Ovary (tissue), 3 donors: ENCODE measurements around the gene ADCY9.

Source experiments
- EP300 ChIP-seq: sonication (generic); formaldehyde crosslinking; IDR thresholded peaks from one replicate; pipeline ENCODE4 v1.6.1; 2017; ENCODE audit warnings: antibody characterized with exemption
- POLR2A ChIP-seq: fragments of 450-650 bp; IDR thresholded peaks from one replicate; pipeline ENCODE4 v1.6.1; 2017; ENCODE audit warnings: antibody characterized with exemption, mild to moderate bottlenecking, moderate library complexity
- TF ChIP-seq, protein P1 (sequence below), 3 donors: fragments of 450-650 bp in 2 of 3; fragments of 200-600 bp in 1 of 3; IDR thresholded peaks; one replicate each; pipeline versions ENCODE4 v1.5.1 to v1.8.0; 2016 to 2022; ENCODE audit warnings: antibody characterized with exemption in 3 of 3, mild to moderate bottlenecking in 1 of 3
- donor health status: DM: no; HTN: no; CAD: no.

DNA sequence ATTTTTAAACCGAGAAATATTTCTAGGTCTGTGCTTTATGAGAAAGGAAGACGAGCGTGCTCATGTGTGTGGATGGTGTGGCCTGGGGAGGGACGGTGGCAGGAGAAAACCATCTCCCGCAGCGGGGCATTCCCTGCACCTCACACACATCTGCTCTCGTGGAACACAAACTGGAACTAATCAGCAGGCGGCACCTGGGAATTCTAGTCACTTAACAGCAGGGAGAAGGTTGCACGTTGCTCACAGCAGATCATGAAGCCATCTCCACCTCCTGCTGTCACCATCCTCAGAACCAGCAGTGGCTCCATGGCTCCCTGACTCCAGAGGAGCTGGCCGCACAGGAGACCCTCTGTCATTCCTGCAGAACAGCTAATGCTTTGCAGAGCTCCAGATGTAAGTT, 35.2 kb downstream of the ADCY9 start:
- TF ChIP-seq, protein P1, sequence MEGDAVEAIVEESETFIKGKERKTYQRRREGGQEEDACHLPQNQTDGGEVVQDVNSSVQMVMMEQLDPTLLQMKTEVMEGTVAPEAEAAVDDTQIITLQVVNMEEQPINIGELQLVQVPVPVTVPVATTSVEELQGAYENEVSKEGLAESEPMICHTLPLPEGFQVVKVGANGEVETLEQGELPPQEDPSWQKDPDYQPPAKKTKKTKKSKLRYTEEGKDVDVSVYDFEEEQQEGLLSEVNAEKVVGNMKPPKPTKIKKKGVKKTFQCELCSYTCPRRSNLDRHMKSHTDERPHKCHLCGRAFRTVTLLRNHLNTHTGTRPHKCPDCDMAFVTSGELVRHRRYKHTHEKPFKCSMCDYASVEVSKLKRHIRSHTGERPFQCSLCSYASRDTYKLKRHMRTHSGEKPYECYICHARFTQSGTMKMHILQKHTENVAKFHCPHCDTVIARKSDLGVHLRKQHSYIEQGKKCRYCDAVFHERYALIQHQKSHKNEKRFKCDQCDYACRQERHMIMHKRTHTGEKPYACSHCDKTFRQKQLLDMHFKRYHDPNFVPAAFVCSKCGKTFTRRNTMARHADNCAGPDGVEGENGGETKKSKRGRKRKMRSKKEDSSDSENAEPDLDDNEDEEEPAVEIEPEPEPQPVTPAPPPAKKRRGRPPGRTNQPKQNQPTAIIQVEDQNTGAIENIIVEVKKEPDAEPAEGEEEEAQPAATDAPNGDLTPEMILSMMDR (IDR thresholded peaks at IDR 0.05): no peak
- no peak for TF ChIP-seq POLR2A
- TF ChIP-seq EP300: no peak
